DMS79 (cell line): ENCODE results near the gene INPP5A.
"Not testable (repeated sequence)": the region's sequence is repeated elsewhere in the genome, so short reads cannot be mapped to it uniquely, and the experiment has no call there.

ENCODE experiments used
- DNase-seq: peaks from one replicate; lab custom pipeline; 2025; lab: John Stamatoyannopoulos, UW

Gene INPP5A

GRCh38 chr10:132537684-132538001 lies at the start of gene INPP5A:
Gene INPP5A, plus strand, starts transcription at chr10:132537787. Its CDS starts 310 bp downstream, at chr10:132538097.
- DNase-seq, result no peak

- no peak for DNase-seq
Observed at GRCh38 chr10:132488231-132488821, 49.3 kb upstream of the INPP5A start.

GRCh38 chr10:132489053-132489703 lies 48.4 kb upstream of the INPP5A start:
- no peak for DNase-seq

DNA sequence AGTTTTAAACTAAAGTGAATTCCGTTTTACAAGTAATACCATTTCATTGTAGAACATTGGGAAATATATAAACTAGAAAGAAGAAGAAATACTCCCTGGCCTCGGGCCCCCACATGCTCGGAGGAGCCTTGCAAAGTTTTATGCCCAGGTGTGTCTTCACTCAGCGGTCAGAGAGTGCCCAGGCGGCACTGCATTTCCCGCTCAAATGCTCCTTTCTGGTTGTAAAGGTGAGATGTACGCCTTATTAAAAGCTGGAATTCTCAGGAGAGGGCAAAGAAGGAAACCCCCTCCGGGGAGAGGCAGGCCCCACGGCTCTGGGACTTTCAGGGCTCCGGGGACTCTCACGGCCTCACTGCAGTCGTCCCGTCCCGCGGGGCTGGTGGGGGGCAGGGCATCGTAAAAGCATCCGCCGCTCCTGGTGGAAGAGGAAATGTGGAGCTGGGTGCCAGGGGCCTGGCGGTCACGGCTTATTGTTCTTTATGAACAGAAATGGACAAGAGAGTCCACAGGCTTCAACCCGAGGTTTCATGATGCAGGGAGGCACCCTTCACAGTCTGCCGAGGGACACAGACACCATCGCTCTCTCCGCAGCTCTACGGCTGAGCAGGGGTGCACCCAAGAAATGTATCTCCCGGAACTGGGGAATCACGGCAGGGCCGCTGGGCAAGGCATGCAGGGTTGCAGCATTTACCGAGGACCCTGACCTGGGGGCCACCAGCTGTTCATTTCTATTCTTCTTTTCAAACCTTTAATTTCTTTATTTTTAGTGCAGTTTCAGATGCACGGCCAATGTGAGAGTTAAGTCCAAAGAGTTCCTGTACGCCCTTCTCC lies 47.7 kb upstream of the INPP5A start:
- DNase-seq, result no peak

DNA sequence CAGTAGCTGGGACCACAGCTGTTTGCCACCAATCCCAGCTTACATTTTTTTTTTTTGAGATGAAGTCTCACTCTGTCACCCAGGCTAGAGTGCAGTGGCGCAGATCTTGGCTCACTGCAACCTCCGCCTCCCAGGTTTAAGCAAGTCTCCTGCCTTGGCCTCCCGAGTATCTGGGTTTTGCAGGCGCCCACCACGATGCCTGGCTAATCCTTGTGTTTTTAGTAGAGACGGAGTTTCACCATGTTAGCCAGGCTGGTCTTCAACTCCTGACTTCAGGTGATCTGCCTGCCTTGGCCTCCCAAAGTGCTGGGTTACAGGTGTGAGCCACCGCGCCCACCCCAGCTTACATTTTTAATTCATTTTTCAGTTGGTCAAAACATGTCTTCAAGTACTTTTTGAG lies 46.1 kb upstream of the INPP5A start:
- not testable (repeated sequence) for DNase-seq

DNA sequence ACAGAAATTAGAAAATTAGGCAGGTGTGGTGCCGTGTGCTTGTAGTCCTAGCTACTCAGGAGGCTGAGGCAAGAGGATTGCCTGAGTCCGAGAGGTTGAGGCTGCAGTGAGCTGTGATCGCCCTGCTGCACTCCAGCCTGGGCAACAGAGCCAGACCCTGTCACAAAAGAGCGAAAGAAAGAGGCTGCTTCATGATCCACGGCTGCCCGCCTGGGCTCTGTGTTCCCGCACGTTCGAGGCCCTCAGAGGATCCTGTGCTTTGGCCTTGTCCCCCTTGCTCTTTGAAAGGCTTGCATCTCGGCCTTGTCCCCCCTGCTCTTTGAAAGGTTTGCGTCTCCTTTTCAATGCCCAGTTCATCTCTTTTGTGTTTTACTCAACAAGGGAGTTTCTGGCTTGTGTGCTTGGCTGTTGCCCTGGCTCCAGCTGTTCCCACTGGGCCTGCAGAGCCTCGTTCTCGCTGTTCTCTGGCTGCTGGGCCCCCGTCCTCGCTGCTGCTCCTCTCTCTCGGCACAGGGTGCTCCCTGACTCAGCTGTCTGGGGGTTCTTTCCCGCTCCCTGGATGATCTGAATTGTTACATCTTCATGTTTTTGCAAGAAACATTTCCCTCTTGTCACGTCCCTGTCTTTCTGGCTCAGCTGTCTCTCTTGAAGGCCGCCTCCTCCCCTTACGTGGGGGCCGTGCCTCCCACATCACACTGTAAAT lies 45.1 kb upstream of the INPP5A start:
- no peak for DNase-seq

DNA sequence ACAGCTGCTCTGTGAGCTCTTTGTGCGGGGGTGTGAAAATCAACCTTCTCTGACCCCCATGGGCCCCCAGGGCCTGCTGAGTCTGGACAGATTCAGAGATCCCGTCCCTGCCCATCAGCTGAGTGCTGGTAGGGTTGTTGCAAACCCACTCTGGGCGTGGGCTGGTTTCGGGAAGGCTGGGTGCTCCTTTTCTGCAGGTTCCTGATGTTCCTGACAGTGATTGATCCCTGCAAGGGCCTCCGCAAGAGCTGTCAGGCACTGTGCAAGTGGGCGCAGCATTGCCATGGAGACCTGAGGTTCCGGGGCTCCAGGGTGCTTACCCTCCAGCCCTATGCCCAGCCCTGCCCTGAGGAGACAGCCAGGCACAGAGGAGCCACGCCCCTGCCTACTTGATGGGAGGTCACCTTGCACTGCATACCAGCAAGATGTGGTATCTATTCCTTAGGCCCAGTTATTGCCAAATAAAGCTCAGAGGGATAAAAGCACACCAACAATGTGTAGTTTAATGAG lies 44.3 kb upstream of the INPP5A start:
- DNase-seq, result no peak

GRCh38 chr10:132493756-132494290 lies 43.8 kb upstream of the INPP5A start:
- DNase-seq, result no peak

DNA sequence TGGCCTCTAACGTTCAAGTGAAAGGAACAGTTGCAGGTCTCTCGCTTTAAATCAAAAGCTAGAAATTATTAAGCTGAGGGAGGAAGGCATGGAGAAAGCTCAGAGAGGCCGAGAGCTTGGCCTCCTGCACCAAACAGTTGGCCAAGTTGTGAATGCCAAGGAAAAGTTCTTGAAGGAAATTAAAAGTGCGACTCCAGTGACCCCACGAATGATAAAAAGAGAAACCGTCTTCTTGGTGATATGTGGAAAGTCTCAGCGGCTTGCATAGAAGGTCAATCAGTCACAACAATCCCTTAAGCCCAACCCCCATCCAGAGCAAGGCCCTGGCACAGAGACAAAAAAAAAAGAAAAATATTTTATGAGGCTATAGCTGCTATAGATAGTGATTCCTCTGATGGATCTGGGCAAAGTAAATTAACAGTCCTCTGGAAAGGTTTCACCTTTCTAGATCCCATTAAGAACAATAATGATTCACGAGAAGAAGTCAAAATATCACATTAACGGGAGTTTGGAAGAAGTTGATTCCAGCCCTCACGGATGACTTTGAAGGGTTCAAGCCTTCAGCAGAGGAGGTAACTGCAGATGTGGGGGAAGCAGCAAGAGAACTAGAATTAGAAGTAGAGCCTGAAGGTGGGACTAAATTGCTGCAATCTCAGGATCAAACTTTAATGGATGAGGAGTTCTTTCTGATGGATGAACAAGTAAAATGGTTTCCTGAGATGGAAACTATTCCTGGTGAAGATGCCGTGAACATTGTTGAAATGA lies 42.5 kb upstream of the INPP5A start:
- DNase-seq, result no peak

DNA sequence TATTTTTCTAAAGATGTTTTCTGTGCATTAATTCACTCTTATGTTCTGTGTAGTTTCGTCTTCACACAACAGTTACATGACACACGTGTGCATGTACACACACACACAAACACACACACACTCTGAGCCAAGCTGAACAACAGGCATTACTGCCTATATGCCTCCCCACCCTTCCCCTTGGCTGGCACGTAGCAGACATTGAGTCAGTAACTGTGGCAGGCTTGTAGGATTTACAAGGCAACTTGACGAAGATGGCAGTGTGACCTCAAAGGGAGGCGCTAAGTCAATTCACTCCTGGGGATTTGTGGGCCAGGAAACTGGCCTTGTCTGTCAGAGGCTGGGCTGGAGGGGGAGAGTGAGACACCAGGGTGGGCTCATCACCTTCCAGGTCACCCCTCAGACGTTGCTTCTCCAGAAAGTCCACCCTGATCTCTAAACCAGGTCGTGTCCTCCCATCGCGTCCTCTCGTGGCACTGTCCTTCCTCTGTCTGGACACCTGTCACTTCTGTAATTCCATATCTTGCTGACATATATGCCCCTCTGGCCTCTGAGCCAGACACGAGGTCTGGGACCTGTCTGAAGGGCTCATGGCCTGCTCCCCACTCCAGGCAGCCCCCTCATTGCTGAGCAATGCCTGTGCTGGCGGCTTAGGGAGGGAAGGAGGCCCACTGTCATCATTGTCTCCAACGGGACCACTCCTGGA lies 41.1 kb upstream of the INPP5A start:
- DNase-seq, result no peak

DNA sequence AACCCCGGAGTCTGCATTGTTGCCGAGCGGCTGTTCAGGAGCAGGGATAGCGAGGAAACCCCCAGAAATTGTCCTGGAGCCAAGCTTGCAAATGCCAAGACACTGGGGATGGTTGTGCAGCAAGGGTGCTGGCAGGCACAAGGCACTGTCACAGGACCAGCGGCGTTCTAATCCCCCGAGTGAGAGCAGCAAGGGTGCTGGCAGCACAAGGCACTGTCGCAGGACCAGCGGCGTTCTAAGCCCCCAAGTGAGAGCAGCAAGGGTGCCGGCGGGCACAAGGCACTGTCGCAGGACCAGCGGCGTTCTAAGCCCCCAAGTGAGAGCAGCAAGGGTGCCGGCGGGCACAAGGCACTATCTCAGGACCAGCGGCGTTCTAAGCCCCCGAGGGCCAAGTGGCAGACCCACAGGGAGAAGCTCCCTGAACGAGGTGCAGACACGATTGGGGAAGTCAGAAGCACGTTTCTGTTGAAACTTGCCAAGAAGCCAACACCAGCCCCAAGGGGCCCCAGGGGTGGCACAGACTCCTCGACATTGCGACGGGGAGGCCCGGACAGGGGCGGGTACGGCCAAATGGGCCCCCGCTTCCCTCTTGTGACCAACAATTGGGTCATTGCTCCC lies 40.4 kb upstream of the INPP5A start:
- no peak for DNase-seq

DNA sequence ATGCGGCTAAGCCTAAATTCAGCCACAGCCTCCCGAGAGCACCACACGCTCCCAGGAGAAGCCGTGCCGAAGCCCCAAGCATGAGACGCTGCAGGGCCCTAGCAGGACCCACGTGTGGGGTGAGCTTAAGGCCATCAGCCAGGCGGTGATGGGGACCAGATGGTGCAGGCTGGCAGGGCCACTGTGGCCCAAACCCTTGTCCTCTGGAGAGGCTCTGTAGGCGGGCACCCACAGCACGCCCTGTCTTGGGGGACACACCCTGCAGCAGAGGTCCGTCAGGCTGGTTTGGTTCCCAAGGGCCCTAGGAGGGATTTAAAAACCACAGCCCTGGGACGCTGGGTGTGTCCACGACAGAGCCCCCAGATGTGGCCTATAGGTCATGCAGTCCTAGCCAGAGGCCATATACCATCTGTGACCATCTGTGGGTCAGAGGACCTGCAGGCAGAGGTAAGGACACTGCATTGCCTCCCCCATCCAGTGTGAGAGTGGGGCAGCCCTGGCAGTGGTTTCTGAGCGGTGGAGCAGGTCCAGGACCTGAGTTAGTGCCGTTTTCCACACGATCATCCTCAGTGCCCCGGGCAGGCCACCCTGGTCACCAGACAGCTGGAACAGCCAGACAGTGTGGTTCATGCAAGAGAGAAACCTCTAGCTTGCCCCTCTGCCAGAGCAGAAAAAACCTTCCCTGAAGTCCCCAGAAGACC lies 39.6 kb upstream of the INPP5A start:
- no peak for DNase-seq

DNA sequence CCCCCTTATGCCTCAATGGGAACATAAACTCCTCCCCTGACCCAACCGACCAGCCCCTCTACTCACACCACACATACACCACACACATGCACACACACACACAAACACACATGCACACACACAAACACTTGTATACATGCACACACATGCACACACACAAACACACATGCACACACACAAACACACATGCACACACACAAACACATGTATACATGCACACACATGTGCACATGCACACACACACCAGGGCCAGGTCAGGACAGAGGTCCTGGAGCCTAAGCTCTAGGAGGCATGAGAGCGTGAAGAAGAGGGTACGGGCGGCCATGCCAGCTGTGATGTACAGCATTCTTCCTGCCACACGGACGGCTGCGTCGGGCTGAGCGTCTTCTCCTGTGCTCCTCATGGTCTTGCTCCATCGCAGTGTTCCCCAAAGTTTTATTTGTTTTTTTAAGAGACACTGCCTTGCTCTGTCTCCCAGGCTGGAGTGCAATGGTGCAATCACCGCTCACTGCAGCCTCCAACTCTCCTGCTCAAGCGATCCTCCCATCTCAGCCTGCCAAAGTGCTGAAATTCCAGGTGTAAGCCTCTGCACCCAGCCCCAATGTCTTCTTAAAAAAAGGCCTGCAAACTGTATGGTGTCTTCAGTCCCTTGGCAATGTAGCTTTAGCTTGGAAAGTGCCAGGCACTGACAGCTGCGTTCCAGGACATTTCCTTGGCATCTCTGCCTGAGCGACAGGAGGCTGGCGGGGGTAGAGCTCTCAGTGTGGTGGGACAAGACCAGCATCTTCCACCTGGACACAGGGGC lies 38.8 kb upstream of the INPP5A start:
- DNase-seq, result no peak

DNA sequence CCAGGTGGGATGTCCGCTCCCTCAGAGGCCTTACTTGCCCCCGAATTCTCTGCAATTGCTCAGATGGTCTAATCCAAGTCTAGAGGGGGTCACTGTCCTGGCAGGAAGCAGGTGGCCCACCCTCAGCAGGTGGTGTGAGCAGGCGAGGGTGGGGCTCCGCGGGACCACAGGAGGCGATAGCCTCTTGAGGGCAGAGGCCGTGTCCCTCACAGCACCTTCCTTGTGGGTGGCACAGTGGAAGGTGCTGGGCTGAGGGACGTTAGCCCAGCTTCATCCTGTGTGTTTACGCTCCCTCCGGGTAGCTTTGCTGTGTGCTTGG lies 38.3 kb upstream of the INPP5A start:
- no peak for DNase-seq

DNA sequence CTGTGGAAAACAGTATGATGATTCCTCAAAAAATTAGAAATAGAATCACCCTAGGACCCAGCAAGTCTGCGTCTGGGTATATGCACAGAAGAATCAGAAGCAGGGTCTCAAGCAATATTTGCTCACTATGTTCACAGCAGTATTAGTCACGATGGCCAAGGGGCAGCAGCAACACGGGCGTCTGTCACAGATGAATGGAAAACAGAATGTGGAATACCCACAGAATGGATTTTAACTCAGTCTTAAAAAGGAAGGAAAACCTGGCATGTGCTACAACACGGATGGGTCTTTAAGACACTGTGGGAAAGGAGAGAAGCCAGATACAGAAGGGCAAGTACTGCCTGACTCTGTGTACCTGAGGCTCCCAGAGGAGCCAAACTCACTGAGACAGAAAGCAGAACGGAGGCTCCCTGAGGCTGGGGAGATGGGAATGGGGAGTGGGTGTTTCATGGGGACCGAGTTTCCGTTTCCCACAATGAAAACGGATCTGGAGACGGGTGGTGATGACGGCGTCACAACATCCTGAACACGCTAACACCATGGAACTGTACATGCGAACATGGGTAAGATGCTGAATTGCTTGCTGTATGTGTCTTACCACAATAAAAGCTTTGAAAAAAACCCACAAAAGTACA lies 36.7 kb upstream of the INPP5A start:
- DNase-seq, result no peak

GRCh38 chr10:132502544-132503300 lies 34.9 kb upstream of the INPP5A start:
- no peak for DNase-seq

GRCh38 chr10:132503581-132504421 lies 33.8 kb upstream of the INPP5A start:
- DNase-seq, result no peak
